Fibroblast of skin of right biceps (primary cell): ENCODE measurements around the gene UCK1.

Experiments
- DNase-seq: peaks from one replicate; pipeline ENCODE4 v3.0.0-alpha.2; 2013

UCK1 gene

DNA sequence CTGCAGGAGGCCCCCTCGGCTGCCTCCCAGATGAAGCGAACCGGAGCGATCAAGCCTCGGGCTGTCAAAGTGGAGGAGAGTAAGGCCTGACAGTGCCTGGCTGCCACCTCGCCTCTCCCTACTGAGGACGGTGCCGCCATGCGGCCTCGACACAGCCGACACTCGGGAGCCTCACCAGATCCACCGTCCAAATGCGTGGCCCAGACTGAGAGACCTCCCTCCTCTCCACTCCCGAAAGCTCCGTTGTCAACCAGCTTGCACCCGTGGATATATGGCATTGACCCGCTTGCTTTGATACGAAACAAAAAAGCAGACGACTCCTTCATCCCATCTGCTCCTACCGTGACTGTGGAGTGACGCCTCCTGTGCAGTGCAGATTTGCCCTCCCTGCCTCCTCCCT lies 35.3 kb downstream of the UCK1 start:
- DNase-seq = no peak

DNA sequence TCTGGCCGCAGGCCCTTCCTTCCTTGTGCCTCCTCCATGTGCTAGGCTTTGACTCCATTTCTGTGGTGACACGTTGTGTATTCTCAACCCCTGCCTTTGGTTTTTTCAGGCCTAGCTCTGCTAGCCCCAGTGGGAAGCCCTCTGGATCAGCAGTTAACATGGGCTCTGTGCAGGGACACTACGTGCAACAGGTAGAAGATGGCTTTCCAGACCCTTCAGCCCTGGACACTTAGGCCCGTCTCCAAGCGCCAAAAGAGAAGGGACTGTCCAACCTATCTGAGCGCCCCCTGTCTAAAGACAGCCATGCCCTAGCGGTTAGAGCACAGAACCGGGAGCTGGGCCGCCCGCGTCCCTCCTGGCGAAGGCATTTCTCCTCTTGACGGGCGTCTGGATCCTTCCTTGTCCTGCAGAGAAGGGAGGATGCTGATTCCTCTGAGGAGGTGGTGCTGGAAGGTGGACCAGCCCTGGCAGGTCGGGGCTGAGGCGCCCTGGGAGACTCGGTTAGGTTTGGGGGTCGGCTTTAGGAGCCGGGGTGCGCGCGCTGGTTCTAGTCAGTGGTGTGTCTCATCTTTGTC lies 36.7 kb downstream of the UCK1 start:
- DNase-seq = no peak

DNA sequence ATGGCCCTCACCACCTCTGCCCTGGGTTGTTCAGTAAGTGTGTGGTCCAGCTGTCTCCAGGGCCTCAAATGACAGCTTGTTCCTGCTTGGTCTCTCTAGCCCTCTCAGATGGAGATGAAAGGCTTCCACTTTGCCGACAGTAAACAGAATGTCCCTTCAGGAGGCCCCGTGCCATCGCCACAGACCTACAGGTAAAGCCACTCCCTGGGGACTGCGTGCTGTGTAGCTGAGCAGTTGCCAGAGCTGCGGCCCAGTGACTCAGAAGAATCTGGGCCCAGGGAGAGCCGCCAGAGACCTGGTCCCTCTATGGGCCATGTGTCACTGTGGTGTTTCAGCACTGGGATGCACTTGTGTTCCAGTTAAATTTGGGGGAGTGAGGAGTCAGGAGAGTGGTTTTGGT lies 39.0 kb downstream of the UCK1 start:
- no peak for DNase-seq

DNA sequence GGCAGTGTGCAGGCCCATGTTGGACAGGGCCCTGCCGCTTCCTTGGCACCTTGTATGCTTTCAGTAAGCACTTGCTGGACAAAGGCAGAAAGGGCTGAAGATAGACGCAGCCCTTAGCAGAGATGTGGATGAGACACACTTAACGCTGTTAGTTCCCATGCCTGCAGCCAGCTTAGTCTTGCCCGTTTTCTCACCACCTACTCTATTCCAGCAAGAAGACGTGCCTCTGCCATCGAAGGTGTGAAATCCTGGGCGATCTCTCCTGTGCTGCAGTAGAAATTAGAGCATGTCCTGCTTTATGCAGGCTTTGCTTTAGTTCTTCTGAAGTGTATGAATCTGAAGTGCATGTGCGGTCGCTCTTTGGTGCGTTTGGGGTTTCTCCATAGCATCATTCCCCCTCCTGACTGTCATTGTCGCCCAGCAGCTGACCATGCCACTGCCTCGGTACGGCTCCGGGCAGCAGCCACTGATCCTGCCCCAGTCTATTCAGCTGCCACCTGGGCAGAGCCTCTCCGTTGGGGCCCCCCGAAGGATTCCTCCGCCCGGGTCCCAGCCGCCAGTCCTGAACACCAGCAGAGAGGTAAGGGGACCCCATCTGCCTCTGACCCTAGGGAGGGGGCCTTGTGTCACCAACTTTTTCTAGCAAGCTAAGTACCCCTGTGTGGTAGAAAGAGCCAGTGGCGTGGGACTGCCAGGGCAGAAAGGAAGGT lies 39.9 kb downstream of the UCK1 start:
- DNase-seq = no peak

DNA sequence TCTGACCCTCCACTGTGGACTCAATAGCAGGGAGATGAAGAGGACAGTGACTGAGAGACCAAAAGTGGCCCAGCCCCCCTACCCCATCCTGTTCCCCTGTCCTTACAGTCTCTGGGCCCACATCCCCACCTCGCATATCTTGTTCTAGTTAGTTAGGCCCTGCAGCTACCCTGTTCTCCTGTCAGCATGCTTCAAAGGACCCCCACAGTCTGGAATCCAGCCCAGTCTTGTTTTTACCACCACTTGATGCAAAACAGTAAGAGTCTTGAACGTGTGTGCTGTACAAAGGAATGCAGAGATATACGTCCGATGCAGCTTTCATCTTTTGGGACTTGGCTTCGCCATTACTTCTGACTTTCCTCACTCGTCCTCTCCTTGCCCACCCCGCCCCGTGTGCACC lies 40.5 kb downstream of the UCK1 start:
- no peak for DNase-seq

DNA sequence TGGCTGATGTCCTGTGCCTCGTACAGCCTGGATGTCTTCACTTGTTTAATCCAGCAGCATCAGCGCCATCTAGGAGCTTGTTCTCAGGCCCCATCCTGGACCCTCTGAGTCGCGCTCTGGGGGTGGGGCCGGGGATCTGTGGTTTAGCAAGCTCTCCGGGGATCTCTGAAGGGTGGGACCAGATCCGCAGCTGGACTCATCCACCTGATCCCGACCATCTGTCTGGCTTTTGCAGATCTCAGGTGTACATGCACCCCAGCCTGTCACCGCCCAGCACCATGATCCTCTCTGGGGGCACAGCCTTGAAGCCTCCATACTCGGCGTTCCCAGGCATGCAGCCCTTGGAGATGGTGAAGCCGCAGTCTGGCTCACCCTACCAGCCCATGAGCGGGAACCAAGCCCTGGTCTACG lies 43.4 kb downstream of the UCK1 start:
- DNase-seq = peak; percentile 36

DNA sequence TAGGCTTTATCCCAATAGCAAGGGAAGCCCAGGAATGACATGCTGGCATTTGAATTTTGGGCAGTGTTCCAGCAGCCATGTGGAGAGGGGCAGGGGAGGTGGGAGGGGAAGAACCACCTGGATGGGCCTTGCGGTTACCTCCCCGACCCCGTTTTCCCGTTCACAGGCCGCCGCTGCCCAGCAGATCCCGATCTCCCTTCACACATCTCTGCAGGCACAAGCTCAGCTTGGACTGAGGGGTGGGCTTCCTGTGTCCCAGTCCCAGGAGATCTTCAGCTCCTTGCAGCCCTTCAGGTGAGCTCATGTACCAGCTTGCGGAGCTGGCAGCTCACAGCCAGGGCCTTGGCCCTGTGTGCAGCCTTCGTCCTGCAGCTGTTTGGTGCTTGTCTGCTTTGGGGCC lies 44.1 kb downstream of the UCK1 start:
- no peak for DNase-seq

DNA sequence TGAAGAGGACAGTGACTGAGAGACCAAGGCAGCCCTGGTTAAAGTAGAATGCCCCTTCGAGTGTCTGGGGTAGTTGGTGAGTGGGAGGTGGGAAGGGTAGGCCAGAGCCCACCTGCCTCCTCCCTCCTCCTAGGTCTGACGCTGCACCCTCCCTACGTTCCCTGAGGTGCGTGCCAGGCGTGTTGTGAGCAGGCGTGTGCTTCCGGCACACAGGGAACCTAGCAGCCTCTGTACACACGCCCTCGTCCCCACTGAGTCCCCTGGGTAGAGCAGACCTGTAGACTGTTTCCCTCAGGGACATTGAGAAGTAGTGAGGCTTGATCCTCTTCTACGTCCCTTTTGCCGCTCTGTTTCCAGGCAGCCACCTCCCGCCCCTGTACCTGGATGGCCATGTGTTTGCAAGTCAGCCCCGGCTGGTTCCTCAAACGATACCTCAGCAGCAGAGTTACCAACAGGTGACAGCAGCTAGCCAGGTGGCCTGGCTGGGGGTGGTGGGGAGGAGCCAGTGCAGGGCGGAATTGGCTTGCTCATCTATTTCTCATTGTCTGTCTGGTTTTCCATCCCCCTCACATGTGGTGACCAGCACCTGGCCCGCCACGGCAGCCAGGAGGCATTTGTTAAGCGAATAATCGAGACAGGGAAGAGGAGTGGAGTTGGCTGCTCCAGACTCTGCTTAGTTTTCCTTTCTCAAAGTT lies 45.2 kb downstream of the UCK1 start:
- DNase-seq = no peak

DNA sequence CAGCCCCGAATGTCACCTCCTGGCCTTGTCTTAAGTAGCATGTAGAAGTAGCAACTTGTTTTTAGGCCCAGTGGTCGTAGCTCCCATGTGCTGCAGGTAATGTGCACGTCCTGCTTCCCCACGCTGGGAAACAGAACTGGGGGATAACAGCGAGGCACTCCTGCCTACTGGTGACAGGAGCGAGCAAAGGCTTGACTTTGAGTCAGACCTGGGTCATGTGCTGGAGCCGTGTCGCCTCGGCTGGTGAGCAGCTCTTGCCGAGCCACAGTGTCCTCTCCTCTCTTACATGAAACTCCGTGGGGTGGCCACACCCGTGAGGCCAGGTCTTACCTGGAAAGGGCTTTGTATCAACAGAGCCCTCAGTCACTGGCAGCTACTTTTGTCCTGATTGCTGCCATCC lies 45.9 kb downstream of the UCK1 start:
- DNase-seq = no peak

DNA sequence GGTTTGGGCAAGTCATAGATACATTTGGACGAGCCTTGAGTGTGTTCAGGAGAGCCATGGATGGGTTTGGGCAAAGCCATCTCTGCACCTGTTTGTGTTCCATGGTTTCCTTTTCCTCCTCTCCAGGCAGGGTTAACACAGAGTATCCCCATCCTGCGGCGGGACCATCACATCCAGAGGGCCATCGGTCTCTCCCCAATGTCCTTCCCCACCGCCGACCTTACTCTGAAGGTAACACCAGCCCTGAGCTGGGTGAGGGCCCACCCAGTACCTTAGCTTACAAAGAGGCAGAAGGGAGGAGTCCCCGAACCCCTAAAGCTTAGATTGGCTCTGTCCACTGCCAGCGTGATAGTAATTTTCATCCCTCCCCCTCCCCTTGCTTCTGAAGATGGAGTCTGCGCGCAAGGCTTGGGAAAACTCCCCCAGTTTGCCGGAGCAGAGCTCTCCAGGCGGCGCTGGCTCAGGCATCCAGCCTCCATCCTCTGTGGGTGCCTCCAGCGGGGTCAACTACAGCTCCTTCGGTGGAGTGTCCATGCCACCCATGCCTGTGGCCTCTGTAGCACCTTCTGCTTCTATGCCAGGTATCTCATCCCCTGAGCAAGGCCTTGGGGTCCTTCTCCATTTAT lies 46.4 kb downstream of the UCK1 start:
- DNase-seq = no peak

DNA sequence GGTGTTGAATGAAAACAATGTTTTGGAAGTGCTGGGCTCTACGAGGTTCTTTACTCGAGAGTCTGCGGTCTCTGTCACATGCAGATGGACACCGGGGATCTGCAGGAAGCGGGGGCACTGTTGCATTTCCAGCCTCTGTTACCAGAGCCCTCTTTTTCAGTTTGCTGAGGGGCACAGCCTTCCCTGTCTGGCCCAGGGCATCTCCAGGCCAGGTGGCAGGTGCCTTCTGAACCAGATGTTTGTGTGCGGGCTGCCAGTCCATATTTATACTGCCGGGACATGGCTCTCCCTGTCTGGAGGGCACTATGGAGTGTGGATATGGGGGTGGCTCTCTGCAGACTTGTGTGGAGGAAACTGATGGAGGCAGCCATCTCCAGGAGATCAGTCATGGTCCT lies 47.0 kb downstream of the UCK1 start:
- no peak for DNase-seq

DNA sequence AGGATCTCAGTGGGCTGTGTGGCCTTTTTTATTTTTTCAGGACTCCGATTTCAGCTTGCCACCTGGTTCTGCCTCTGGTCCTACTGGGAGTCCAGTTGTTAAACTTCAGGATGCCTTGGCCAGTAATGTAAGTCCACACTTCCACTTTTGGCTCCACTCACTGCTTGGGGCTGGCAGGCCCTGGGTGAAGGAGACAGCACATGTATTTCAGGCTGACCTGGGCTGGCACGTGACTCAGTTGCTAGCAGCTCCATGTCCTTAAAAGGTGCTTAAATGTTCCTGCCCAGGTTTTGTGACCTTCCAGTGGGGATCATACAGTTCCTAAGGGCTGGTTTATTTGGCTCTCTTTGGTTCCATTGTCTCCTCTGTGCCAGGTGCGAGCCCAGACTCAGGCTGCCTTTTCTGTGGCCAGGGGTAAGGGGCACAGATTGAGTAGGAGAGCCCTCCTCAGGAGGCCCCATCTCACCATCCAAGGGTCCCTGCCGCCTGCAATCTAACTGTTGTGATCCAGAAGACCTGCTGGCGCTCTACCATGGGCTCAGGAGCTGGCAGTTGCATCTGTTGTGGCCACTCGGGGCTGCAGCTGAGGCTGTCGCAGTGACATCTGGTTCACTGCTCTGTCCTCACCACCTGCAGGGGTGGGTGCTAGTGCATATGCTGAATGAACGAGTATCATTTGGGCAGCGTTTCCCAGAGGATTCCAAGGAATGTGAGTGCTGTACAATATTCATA lies 47.6 kb downstream of the UCK1 start:
- DNase-seq = no peak

DNA sequence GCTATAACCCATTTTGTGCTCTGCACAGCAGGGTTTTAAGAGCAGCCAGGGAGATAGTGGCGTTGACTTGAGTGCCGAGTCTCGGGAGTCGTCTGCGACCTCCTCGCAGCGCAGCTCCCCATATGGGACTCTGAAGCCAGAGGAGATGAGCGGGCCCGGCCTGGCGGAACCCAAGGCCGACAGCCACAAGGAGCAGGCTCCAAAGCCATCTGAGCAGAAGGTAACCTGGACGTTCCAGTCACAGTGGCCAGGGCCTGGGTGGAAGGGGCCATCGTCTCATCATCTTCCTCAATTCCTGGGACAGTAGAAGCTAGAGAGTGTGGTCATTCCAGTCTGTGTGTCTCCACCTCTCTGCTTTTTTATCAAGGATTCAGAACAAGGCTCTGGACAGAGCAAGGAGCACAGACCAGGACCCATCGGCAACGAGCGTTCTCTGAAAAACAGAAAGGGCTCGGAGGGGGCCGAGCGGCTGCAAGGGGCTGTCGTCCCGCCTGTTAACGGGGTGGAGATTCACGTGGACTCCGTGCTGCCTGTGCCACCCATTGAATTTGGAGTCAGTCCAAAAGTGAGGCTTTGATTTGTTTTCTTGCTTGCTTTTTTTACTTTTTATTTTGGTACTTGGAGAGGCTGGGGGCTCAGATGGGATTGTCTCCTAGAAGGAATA lies 48.6 kb downstream of the UCK1 start:
- DNase-seq = no peak

DNA sequence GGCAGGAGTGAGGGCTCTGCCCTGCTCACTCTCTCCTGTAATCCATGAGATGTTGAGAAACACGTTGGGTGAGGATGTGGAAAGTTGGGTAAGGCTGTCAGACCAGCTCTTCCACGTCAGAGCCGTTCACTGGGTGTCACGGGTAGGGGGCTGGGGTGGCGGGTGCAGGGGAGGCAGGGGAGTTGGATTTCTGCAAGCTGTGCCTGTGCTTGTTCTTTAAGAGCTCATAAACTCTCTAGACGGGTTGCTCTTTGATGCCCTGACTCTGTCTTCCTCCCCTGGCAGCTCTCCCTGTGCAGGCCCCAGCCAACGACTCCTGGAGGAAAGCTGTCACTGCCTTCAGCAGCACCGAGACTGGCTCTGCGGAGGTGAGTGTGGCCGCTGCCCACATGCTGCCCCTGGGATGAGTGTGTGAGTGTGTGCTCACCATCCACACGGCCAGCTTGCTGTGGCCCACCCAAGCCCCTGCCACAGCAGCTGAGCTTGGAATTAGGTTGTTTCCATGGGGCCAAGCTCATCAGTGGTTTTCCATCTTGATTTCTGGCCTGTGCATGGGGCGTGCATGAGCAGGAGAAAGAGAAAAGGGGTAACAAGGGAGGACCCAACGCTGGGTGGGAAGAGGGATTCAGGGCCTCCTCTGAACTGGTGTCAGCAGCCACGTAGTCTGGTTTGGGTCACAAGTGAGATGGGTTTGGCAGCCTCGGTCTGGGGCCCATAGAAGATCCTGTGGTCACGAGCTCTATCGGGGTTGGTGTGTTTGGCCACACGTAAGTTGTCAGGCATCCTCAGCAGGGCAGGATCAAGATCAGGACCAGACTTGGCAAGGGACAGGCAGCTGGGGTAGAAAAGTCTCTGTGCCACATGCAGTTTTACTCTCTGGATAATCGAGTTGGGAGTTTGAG lies 49.4 kb downstream of the UCK1 start:
- DNase-seq = no peak

DNA sequence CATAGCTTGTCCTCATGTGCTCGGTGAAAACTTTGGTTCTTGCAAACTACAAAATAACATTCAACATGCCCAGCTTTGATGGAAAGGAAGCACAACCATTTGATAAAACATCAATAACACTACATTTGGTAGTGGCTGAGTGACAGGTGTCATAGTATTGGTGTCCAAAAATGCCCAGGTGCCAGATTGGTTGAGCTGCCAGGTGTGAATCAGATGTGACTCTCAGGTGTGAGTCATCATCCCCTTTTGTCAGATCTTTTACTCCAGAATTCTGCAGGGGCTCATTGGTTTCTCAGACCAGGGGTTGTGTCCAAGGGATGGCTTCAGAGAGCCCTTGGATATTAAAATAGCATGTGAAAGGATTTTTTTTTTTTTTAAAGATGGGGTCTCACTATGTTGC lies 50.8 kb downstream of the UCK1 start:
- DNase-seq = no peak

DNA sequence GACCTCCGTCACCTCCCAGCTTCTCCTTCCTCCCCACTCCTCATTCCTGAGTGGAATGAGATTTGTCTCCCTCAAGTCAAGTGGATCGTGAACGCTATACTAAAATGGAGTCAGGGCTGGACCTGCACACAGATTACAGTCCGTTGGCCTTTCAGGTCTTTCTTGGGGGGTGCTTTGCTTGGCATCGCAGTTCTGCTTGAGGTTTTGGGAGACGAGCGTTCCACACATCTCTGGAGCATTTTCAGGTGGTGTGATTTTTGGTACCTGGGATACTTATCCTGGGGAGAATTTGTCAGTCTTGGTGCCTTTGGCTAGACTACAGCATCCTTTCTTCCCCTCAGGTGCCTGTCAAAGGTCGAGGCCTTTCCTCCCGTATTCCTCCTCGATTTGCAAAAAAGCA lies 52.2 kb downstream of the UCK1 start:
- DNase-seq = no peak

DNA sequence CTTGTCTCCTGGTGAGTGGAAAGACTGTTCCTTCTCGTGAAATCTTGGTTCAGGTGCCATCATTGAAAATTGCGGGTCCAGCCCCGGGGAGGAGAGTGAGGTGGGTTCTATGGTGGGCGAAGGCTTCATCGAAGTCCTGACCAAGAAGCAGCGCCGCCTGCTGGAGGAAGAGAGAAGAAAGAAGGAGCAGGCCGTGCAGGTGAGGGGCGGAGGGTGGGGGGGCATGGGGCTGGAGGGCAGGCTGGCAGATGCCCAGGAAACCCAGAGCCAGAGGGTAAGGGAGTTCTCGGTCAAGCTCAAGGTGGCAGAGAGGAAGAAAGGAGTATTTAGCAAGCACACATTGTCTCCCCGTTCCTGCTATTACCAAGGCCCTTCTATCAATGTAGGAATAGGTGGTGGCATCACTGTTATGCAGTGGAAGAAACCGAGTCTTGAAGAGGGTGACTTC lies 52.6 kb downstream of the UCK1 start:
- DNase-seq = peak; percentile 37

DNA sequence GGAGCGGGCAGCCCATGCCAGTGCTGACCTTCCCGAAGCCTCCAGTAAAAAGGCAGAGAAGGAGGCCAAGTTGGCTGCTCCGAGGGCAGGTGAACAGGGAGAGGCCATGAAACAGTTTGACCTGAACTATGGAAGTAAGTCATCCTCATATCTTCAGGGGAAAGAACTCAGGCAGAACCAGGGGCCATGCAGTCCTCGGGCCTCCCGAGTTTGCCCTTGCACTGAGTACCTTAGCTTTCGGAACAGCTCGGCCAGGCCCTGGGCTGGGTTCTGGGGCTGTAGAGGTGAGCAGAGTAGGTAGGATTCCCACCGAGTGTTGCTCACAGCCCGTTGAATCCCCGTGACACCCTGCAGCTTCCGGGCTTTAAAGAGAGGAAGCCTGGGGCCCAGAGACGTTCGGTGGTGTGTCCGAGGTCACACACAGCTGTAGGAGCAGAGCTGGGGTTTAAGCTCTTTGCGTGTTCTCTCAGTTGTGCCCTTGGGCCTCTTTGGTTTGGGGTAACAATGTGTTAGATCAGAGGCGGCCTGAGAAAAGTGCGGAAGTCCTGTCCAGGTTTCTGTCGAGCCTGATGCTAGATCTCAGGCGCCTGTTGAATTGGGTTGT lies 53.1 kb downstream of the UCK1 start:
- no peak for DNase-seq

DNA sequence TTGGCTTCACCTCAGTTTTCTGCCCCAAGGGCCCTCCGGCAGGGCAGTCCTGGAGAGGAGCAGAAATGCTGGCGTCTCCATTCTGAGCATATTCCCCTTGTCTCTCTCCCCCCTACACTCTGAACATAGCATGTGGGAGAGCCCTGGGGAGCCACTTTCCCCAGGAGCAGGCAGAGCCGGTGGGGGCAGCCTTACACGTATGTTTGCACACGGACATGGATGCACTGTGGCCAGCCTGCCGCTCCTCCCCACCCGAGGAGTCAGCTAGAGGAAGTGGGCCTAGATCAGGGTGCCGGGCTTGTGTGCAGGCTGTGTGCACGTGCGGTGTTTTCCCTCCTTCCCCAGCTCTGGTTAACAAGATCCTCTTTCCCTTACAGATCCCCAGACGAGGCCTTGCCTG lies 53.7 kb downstream of the UCK1 start:
- no peak for DNase-seq

DNA sequence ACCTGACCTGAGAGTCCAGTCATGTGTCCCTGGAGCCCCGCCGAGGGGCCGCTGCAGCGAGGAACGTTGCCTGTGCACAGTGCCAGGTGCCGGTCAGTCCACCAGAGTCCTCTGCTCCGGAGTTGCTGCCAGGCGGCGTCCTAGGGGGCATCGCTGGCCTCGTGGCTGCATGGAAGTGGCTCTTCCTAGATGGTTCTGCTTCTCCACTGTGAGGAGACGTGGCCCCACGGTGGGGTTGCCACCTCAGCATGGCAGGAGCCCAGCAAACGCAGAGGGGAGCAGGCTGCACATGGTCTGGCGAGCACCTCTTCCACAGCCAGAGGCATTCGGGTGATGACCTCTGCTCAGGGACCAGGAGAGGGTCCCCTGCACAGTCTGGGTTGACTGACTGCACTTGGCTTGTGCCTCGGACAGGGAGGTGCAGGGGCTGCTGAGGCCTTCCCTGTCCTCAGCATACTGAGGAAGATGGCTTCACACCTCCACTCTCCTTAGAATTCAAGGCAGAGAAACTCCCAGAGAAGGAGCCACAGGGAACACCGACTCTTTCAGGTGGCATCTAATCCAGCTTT lies 54.2 kb downstream of the UCK1 start:
- no peak for DNase-seq
